IPS-20b (cell line): Measurements from ENCODE around the gene CFAP161.
A peak's percentile ranks its signal among the peaks of the same experiment; 100 is the strongest.

Experiments used
- H3K27ac ChIP-seq: one replicate; pipeline ENCODE4 v1.5.1; 2013; ENCODE audit warnings: low read length
- H3K27me3 ChIP-seq: 2 replicates; pipeline ENCODE4 v1.6.1; 2013; ENCODE audit warnings: mild to moderate bottlenecking, low read length, inconsistent platforms; ENCODE audit not compliant: insufficient read depth
- H3K36me3 ChIP-seq: 2 replicates; pipeline ENCODE4 v1.6.1; 2013; ENCODE audit warnings: low read depth, mild to moderate bottlenecking, inconsistent platforms, low read length, moderate library complexity; ENCODE audit not compliant: insufficient read depth
- H3K4me1 ChIP-seq: 2 replicates; pipeline ENCODE4 v1.6.1; 2013; ENCODE audit warnings: mild to moderate bottlenecking, control low read depth, inconsistent platforms, low read length, moderate library complexity; ENCODE audit not compliant: insufficient read depth
- H3K4me3 ChIP-seq: 2 replicates; pipeline ENCODE4 v1.5.1; 2013; ENCODE audit warnings: mild to moderate bottlenecking, low read length, inconsistent platforms
- H3K9ac ChIP-seq: 2 replicates; pipeline ENCODE4 v1.6.1; 2013; ENCODE audit warnings: low read depth, mild to moderate bottlenecking, inconsistent platforms, low read length, moderate library complexity
- H3K9me3 ChIP-seq: 2 replicates; pipeline ENCODE4 v1.6.1; 2013; ENCODE audit warnings: mild to moderate bottlenecking, low read depth, low read length, inconsistent platforms; ENCODE audit not compliant: insufficient read depth

CFAP161 gene, protein sequence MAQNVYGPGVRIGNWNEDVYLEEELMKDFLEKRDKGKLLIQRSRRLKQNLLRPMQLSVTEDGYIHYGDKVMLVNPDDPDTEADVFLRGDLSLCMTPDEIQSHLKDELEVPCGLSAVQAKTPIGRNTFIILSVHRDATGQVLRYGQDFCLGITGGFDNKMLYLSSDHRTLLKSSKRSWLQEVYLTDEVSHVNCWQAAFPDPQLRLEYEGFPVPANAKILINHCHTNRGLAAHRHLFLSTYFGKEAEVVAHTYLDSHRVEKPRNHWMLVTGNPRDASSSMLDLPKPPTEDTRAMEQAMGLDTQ

DNA sequence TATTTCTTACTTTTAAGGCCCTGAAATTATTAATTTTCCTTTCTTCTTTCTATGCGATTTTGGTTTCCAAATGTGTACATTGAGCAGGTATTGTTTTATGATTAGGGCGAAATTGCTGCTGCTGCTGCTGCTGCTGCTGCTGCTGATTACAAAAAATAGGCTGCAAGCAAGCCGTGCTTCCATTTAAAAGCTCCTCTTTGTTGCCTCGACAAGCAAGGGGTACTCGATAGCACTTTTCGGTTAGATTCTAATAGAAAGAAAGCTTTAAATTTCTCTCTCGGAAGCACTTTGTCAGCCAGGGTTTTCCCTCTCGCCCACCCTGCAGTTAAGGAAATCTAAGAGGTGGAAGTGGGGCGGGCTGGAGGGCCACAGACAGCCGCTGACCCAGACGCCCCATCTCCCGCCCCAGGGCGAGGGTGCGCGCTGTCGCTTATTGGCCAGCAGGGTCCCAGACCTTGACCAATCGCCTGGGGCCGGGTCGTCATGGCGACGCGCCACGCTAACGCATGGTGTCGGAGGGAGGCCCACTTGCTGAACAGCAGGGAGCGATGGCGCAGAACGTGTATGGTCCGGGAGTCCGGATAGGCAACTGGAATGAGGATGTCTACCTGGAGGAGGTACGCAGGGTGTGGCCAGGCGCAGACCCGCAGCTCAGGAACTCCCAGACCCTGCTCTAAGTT lies at the start of gene CFAP161:
Gene CFAP161, plus strand, starts transcription at position 489 of the 680 bp plus-strand sequence. Its CDS starts 60 bp downstream, at position 549.
- Histone ChIP-seq H3K9me3 (no peaks in the 10 kb centered on the region), H3K27me3 (peaks cover 32% of the 10 kb centered on the region), H3K27ac (no peak within 1 kb of the TSS), H3K9ac (peak within 1 kb of the TSS; percentile 55; the same call in 1 of the 2 replicates), H3K4me3 (peak within 1 kb of the TSS; percentile 70), H3K36me3 (no peaks in the 10 kb centered on the region), H3K4me1 (peaks cover 3% of the 10 kb centered on the region; the same call in 1 of the 2 replicates)

GRCh38 chr15:81084716-81085115 lies 49.4 kb upstream of the CFAP161 start:
- H3K4me1 ChIP-seq, result no peaks in the 10 kb centered on the region
- no peak overlapping the region for H3K27ac ChIP-seq
- no peaks in the 10 kb centered on the region for H3K27me3 ChIP-seq
- no peaks in the 10 kb centered on the region for H3K9me3 ChIP-seq
- H3K36me3 ChIP-seq, result no peaks in the 10 kb centered on the region
- H3K4me3 ChIP-seq, result no peak overlapping the region
- H3K9ac ChIP-seq, result no peak overlapping the region

DNA sequence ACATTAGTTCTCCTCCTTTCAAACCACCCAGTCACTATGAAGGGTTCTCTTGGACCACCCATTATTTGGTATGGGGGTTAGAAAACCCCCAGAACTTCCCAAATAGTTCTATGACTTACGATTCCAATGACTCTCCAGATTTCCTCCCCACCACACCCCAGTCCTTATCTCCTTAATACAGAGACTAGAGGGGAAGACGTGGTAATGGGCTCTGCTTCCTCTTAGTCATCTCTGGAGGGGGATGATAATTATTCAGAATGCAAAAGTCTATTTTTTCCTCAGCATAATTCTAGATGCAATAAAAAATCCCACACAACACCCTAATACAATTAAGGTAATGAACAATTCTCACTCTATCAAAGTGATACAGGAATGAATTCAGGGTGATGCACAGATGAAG lies 48.9 kb upstream of the CFAP161 start:
- Histone ChIP-seq H3K9ac (no peak overlapping the region), H3K27me3 (no peaks in the 10 kb centered on the region), H3K9me3 (no peaks in the 10 kb centered on the region), H3K27ac (no peak overlapping the region), H3K4me3 (no peak overlapping the region), H3K36me3 (no peaks in the 10 kb centered on the region), H3K4me1 (no peaks in the 10 kb centered on the region)

DNA sequence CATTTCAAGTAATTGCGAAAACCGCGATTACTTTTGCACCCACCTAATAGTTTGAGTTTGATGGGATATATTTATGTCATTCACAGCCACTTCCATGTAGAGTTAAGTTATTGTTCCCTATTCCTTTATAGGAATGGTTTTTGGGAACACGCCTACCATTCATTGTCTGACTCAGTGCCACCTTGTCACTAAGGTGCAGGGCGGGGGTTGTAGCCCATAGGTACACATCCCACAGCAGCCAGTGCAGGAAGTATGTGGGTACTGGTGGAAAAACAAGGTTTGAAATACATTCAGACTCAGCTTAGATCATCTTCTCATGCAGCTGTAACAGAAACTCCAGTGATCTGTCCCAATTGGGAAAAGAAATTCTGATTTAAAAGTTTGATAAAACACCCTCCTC lies 48.2 kb upstream of the CFAP161 start:
- Histone ChIP-seq H3K4me3 (no peak overlapping the region), H3K27me3 (no peaks in the 10 kb centered on the region), H3K27ac (no peak overlapping the region)

DNA sequence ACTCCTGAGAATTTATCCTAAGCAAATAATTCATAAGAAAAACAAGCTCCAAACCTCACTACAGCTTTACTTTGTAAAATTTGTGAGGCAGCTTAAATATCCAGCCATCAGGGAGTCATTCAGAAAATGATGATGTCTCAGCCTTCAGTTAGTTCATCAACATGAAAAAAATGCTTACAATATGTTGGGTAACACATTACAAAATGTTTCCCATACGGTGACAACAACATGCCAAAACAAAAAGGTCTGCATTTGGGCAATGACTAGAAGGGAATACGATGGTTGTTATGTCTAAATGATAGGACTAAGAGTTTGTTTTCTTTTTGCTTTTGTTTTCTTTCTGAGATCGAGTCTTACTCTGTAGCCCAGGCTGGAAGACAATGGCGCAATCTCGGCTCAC lies 47.0 kb upstream of the CFAP161 start:
- H3K4me3 ChIP-seq, result no peak overlapping the region
- no peaks in the 10 kb centered on the region for H3K27me3 ChIP-seq
- no peak overlapping the region for H3K9ac ChIP-seq
- H3K36me3 ChIP-seq, result no peaks in the 10 kb centered on the region
- H3K4me1 ChIP-seq, result no peaks in the 10 kb centered on the region
- no peaks in the 10 kb centered on the region for H3K9me3 ChIP-seq
- H3K27ac ChIP-seq, result no peak overlapping the region

More for the DNA sequence above, 48.2 kb upstream of the CFAP161 start:
- Histone ChIP-seq H3K4me1 (no peaks in the 10 kb centered on the region), H3K9me3 (no peaks in the 10 kb centered on the region), H3K36me3 (no peaks in the 10 kb centered on the region), H3K9ac (no peak overlapping the region)

- H3K27me3 ChIP-seq, result no peaks in the 10 kb centered on the region
- H3K27ac ChIP-seq, result no peak overlapping the region
- no peaks in the 10 kb centered on the region for H3K36me3 ChIP-seq
- no peak overlapping the region for H3K4me3 ChIP-seq
- H3K9ac ChIP-seq, result no peak overlapping the region
- H3K4me1 ChIP-seq, result no peaks in the 10 kb centered on the region
- H3K9me3 ChIP-seq, result no peaks in the 10 kb centered on the region
Observed at GRCh38 chr15:81087694-81088093, 46.4 kb upstream of the CFAP161 start.

GRCh38 chr15:81088470-81089013 lies 45.5 kb upstream of the CFAP161 start:
- Histone ChIP-seq H3K9ac (no peak overlapping the region), H3K36me3 (no peaks in the 10 kb centered on the region), H3K27me3 (no peaks in the 10 kb centered on the region), H3K9me3 (no peaks in the 10 kb centered on the region), H3K27ac (no peak overlapping the region), H3K4me3 (no peak overlapping the region), H3K4me1 (no peaks in the 10 kb centered on the region)

DNA sequence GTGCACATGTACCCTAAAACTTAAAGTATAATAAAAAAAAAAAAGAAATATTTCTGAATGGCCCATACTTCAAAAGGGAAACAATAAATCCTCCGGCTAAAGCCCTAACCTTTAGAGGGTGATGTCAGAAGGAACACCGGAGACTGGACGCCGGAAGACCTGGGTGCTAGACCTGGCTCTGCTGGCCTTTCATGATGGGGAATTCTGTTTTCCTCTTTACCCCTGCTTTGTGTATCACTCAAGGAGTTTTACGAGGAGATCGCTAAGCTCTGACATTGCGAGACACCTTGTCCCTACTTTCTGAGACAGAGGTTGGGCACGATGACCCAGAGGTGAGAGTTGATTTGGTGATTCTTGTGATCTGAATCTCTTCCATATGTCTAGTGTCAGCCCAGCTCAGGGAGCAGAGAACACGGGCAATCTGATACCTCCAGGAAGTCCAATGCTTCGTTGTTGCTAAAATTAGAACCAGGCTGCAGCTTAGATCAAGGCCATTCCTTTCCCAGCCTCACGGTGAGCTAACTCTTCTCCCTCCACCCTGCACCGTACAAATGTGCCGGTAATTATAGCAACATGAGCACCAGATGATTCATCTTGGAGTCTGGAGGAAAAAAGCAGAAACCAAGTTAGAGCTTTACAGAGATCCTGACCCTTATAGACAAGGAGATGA lies 42.0 kb upstream of the CFAP161 start:
- Histone ChIP-seq H3K27me3 (no peaks in the 10 kb centered on the region), H3K4me1 (no peaks in the 10 kb centered on the region), H3K4me3 (no peak overlapping the region), H3K27ac (no peak overlapping the region), H3K36me3 (no peaks in the 10 kb centered on the region), H3K9ac (no peak overlapping the region), H3K9me3 (no peaks in the 10 kb centered on the region)

DNA sequence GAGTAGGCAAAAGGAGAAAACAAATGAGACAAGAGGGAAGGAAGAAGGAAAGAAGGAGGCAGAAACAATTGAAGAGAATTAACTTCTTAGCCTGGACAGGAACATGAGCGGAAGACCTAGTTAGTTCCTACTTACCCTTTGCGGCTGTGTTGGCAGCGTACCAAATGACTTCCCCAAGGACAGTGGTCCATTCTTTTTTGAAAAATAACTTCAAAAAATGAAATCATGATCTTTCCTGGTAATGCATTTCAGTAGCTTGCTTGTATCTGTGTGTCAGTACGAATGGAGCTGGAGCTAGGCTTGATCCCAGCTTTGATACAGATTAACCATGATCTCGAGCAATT lies 41.5 kb upstream of the CFAP161 start:
- no peaks in the 10 kb centered on the region for H3K36me3 ChIP-seq
- no peak overlapping the region for H3K27ac ChIP-seq
- H3K4me3 ChIP-seq, result no peak overlapping the region
- H3K9me3 ChIP-seq, result no peaks in the 10 kb centered on the region
- no peaks in the 10 kb centered on the region for H3K4me1 ChIP-seq
- no peak overlapping the region for H3K9ac ChIP-seq
- no peaks in the 10 kb centered on the region for H3K27me3 ChIP-seq

DNA sequence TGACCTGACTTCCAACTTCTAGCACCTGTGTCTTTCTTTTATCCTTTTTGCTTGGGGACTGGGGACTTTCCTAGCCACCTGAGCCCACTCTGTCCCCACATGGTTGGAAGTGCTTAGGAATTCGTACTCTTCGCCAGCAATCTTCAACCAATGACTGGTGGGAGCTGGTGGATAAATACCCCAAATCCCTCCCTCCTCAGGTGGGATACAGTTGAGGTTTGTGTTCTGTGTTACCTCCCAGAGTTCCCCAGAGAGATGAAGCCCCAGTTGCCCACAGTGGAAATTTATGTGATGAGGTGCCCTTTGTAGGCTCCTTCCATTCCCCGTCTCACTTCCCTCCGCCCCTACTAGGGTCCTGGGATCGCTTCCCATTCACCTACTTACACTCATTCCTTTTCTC lies 40.1 kb upstream of the CFAP161 start:
- Histone ChIP-seq H3K4me1 (no peaks in the 10 kb centered on the region), H3K4me3 (no peak overlapping the region), H3K27me3 (no peaks in the 10 kb centered on the region), H3K9ac (no peak overlapping the region), H3K36me3 (no peaks in the 10 kb centered on the region), H3K9me3 (no peaks in the 10 kb centered on the region), H3K27ac (no peak overlapping the region)

DNA sequence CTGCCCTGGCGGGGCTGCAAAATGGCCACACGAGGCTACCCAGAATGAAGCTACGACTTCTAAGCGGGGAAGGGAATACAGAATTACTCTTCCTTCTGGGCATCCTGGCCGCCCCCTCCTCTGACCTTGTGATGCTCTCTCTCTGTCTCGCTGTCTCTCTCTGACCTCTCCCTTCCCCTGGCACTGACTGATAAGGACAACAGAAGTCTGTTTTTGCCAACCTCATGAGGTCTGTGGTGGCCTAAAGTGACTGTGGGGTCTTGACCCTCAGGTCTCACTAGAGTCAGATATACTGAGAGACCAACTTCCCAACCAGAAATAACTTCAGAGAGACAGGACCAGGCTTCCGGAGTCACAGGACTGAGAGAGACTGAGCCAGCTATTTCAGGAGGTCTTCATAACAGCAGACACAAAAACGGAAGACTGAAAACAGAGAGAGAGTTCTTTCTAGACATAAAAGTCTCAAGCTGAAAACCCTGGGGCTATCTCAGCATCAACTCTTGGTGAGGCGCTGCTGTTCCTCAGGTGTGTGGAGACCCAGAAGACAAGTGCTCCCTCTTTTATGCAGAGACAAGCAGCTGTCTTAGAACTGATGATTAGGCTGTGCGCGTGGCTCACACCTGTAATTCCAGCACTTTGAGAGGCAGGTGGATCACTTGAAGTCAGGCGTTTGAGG lies 38.2 kb upstream of the CFAP161 start:
- no peaks in the 10 kb centered on the region for H3K9me3 ChIP-seq
- H3K9ac ChIP-seq, result no peak overlapping the region
- H3K4me1 ChIP-seq, result no peaks in the 10 kb centered on the region
- no peak overlapping the region for H3K4me3 ChIP-seq
- H3K27ac ChIP-seq, result no peak overlapping the region
- no peaks in the 10 kb centered on the region for H3K27me3 ChIP-seq
- no peaks in the 10 kb centered on the region for H3K36me3 ChIP-seq
